GM21367 (cell line): Measurements from ENCODE around the gene PDGFD.

ENCODE experiments used
- ATAC-seq: cut with Tn5 transposase; IDR thresholded peaks from one replicate; pipeline ENCODE4 v1.9.1; 2021; ENCODE audit not compliant: unreplicated experiment

PDGFD gene

DNA sequence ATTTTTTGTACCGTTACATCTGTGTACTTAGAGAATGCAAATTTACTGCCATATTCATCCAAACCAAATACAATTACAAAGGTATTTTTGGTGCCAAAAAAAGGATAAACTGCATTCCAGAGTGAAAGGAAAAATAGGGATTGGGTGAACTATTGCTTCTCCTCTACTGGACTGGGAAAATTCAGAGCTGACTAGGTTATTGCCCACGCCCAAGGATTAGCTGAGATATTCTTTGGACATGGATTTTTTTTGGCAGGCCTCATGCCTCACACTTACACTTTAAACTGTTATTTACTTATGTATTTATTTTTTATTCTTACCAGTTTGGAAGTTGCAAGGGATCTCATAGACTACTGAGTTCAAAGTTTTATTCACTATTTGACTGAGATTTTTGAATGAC, 203.8 kb downstream of the PDGFD start:
- no peak for ATAC-seq

DNA sequence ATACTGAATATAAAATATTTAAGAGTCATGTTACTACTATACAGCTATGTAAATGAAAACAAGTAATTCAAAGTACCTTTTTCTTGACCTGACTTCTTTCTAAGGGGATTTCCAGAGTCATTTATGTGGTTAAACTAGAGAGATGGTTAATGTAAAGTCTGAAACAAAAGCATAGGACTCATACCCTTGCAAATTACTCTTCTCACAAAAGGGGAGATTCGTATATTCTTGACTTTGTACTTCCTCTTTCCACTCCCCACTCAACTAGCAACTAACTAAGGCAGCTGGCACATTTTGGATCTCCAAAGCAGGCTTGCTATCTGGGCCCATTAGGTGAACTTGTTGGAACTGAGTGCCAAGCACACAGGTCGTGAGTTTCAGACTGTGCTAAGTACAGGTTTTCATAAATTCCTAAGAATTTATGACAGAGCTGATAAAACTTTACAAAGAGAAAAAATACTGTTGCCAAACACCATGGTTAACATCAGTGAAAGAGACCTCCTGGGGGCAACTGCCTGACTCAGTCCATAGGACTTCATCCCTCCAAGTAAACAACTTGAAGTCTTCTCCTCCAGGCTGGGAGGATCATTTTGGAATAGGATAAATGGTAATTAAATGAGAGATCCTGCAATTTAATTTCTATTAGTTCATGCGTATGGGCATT, 204.5 kb downstream of the PDGFD start:
- ATAC-seq: peak; percentile 95

DNA sequence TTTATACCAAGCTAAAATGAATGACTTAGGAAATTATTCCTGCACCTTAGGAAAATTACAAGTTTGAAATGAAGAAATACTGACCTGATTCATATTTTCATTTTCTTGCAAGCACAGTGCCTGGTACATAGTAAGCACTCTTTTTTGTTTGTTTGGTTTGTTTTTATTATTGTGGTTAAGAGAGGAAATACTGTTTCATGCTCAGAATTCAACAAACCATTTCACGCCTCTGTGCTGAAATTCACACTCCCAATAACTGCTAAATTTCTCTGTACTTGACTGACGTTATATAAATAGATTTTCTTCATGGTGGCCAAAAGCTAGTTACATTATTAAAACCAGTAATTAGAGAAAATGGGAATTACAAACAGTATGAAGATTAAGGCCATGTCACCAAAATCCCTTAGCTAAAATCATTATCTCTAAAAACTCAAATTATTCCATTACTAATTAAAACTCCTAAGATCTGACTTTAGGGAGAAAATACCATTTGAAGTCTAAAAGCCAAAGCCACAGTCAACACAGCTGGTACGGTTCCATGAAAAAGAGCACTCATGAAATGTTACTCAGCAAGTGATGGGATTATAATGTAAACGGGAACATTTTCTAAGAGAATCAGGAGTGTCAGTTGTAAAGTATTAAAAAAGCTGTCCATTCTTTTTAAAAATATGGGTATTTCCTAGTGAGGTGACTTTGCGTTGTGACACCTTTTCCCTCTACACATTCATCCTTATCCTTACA, 205.3 kb downstream of the PDGFD start:
- ATAC-seq: peak; percentile 44

DNA sequence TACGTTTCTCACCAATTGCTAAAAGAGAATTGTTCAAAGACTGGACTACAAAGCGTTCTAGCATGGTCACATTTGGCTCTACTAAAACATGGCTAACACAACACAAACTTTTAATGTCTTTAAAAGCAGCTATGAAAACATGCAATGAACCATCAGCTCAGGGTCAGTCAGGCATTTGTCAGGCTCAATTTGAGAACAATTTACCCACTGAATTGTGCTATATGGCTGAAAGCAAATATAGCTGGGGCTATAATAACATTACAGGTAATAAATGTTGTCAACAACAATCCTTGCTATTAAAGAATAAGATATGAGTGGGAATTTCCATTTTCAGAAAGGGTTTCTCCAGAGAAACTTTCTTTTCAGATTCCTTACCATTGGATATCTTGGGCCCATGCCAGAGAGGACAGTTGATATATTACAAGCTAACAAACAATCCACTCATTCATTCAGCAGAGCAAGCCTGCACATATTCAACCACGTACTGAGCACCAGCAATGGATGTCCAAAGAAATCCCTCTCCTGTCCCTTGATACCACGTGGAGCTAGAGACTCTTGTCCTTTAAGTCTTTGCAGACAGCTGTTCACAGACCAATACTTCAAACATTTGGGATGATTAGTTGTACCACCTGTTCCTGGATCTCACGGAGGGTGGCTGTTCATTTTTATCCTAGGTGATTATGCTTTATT, 210.0 kb downstream of the PDGFD start:
- ATAC-seq: no peak

DNA sequence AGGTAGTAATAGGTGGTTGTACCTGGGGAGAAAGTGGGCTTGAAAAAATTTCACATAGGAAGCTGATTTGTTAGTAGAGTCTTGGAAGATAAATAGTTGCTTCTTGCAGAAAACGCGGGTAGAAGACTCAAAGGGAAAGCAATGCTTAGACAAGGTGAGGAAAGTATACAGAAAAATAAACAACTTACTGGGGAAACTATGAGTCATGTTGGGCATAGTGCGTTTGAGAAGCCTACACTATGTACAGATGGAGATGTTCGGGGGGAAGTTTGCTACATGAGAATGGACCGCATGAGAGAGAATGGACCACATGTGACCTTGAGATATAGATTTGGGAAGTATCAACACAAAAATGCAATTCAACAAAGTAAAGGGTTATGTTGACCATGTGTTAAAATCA, 214.2 kb downstream of the PDGFD start:
- no peak for ATAC-seq

DNA sequence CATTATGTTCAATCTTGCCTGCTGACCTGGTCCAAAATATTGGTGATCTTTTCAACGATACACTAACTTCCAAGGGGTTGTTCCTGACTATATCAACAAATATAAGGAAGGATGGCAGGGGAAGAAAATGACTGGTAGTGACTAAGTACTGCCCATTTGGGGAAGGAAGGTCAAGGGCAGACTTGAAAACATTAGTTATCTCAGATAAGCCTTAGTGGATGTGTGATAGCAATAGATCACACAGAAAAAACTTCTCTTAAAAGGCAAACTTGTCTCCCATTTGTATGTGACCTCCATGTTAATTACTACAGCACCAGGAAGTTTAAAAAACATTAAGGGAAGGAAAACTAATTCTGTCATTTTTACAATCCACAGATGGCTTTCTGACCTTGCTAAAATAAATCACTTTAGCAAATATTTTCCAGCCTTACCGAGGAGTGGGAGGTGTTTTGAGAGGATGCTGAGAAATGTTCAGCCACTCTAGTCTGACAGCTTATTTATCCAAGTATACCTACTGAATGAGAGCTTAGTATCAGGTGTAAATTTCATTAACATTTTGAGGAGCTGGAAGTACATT, 215.7 kb downstream of the PDGFD start:
- no peak for ATAC-seq

DNA sequence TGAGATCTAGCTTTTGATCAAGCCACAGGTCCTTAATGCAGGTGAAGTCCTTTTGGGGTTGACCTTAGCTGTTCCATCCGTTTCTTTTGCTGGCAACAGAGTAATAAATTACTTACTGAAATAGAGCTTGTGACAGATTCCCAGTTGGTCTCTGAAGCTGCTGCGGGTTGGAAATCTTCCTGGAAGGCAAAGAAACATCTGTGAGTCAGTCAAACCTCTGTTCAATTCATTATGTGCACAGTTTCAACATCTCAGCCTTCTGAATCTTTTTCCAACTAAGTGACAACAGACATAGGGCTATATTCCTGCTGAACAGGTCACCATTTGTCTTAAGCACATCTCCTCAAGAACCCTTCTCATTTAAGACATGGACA, 216.4 kb downstream of the PDGFD start:
- ATAC-seq: no peak

DNA sequence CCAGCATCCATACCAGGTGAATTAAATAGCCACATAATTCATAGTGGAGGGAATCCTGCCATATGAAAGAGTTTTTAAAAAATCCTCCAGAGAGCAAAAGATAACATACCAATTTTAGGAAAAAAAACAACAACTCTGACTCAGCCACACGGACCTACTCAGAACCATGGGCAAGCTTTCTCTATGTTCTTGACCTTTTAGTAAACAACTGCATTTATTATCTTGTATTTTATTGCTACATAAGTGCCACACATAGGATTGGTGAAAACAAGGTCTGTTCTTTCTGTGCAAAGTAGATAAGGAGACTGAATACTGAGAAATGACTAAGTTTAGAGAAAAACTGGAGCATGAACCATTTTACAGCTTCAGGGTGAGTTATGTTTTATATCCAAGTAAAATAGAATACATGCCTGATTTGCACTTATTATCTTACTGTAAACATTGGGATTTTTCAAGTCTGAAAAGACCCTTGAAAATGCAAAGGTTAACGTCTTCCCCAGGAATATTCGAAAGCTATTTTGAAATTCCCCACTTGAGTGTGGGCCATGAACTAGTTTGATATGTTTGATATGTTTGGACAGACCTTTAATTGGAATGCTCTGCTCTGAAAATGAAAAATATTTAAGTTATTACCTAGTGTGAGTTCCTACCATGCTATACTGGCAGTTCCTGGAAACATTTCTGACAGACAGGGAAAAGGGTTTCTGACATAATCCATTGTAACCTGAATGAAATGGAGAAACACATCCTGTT, 217.0 kb downstream of the PDGFD start:
- ATAC-seq: no peak

DNA sequence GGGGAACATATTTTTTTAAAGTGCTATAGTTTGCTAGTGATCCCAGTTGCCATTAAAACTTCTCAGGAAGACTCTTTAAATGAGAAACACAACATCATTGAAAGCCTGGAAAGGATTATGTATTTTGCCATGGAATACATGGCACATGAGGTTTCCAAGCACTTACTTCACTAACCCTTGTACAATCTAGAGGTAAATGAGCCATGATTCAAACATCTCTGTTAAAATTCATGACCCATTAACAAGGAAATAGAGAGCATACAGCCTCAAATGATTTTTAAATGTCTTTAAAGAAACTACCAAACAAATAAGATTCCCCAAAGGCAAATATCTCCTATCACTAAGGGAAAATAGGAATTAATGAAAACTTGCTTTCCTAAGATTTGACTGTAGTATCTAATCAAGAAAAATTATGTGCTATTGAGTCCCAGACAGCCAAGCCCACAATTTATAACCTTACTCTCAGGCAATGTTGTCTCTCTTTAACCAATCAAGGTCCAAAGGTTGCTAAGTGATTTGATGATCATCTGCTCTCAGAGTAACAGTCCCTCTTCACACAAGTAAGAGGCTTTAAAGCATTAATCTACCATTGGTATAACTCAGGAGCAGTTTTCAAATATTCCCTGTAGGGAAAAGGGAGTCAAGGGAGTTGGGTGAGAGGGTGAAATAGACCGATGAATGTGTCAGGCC, 219.6 kb downstream of the PDGFD start:
- no peak for ATAC-seq

DNA sequence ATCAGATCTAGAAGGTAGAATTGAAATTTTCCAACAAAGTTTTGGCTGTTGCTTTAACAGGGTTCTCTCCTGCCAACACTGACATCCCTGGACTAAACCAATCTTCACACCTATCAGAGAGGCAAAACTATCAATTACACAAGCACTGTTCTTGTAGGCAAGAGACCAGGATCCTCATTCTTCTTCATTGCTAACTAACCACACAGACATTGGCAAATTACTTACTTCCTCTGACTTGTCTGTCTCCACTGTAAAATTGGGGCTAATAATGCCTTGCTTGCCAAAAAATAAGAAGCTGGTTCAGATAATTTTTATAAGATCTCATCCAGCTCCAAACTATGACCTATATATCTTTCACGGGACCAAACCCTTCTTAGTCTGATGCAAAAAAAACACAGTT, 221.3 kb downstream of the PDGFD start:
- ATAC-seq: no peak

DNA sequence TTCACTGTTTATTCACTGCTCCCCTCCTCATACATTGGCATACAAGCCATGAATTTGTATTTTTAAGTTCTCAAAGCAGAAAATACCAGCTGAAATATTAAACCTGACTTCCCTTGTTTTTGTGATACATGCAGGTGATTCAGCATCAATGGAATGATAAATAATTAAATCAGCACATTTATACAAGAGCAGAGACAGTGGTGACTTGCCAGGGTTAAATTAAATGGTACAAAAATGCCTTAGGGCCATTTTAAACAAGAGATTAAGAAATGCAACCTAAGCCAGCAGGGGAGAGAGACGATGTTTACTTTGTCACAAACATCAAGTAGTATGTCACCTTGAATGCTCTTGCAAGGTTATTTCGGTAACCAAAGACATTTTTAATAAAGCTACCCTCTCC, 223.4 kb downstream of the PDGFD start:
- ATAC-seq: no peak

DNA sequence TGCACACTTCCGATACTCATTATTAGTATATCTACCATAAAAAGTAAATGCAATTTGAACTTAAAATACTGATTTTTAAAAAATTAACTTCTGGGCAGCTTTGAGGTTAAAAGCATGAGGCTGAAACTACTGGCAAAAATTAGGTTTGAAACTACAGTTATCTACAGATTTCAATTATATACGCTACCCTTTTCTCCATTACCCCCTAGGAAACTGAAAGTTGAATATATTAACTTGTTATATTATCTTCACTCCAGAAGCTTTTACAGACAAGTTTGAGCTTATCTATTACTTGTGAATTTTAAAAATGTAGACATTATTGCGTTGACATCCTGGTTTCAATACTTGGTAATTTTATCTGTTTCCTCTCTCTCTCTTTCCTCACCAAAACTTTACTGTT, 224.3 kb downstream of the PDGFD start:
- no peak for ATAC-seq

DNA sequence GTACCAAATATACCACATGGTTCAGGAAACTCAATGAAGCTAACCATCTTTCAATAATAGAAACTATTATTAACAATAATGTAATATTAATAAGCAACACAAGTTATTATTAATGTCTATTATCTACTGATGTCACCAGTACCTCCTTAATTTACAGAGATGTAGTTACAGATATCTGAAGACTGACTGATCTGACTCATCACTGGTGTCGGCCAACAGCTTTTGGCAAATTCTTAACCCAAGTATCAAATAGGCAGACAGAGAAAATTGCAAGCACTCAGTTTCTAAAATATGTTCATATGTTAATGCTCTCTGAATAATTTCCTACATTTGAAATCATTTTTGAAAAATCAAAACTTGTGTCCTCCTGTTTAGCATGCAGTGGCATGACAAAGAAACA, 227.9 kb downstream of the PDGFD start:
- no peak for ATAC-seq

DNA sequence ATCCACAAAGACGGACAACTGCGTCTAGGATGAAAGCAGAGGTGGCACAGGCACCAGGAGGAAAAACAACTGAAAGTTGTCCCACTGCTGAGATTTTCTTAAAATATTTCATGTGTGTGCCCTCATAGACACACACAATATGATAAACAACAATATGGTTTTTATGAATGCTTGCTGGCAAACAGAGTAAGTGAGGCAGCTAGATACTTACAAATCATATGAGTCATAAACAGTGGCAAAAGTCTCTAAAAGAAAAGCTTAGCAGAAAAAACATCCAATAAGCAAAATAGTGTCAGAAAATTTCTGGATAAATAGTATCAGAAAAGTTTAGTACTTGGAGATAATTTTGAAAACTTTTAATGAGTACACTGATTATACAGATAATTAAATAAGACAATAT, 228.7 kb downstream of the PDGFD start:
- ATAC-seq: no peak

DNA sequence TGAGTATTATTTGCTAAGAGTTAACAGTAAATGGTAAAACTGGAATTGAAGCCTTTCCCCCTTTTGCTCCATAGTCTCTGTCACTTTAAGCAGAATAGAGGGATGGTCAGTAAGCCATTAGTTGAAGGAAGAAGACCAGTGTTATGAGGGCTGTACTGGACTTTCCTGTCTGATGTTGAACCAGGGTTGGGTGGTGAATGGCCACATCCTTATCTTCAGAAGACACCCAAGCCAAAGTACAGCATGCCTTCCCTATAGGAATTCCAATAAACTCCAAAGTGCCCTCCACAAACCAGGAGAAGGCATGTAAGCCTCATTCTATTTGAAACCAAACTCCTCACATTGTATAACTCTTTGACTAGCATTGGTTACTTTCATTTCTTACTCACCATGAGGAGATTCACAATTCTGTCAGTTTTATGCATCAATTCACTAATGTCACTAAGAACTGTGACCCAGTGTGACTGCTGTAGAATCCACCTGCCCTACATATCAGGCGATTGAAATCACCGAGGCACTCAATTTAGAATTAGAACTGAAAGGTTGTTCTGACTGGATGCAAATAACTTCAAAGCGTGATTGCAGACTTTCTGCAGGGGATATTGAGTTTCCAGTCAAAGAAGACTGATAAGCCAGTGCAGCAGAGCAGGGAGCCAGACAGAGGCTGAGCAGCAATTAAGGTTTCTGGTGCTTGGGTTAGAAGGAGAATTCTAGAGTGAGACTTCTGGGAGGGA, 234.6 kb downstream of the PDGFD start:
- peak; percentile 95 for ATAC-seq

DNA sequence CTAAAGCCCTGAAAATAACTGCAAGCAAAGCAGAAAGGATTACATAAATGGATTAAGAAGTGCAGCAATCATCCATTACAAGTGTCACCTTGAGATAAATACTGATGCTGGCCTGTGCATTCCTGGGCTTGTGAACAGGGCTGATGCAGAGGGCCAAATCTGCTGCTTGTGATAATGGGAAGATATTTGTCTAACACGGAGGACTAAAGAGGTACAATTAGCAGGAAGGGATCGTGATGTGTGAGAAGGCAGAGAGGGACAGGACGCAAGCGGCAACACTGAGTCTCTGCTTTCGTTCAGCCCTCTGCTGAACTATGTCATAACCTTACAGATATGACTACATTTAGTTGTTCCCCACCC, 235.2 kb downstream of the PDGFD start:
- no peak for ATAC-seq

DNA sequence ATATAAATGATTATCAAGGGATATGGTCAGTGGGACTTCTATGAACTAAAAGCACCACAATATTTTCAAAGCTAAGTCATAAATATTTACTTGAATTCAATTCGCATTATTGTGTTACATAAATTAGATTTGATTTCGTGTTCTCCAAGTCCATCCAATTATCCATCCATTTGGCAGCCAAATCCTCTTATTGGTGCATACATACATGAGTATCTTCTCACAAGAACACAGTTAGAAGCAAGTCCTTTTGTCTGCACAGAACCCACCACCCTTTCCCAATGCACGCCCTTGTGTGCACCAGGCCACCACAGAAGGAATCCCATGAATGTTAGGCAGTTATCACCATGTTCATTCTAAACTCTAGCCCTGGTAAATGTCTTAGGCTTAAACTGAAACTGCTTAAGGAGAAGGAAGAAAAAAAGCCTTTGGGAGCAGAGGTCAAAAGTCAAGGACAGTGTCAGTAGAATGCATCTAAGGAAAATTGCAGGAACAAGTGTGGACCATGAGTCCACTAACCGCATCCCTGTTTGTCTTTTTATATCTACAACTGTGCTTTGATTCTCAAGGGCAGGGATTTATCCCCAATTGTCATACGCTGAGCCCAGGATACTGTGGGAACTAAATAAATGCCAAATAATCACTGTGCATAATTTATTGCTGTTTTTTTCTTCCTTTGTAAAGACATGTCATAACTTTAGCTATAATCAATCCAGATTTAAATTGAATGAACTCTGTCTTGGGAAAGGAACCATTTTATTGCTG, 235.7 kb downstream of the PDGFD start:
- ATAC-seq: no peak

DNA sequence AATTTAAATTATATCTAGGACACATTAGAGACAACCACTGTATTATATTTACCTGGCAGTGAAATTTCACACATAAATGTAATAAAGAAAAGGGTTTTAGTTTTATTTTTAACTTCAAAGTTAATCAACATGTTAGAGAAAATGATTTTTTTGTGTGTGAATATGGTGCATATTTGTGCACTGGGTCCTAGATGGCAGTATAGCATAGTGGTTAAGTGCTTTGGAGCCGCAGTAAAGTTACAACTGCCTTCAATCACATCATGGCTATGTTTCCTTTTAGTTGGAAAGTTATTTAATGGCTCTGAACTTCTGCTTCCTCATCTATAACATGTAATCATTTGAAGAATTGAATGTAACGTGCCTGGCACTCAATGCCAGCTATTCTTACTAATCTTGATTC, 236.4 kb downstream of the PDGFD start:
- ATAC-seq: no peak

DNA sequence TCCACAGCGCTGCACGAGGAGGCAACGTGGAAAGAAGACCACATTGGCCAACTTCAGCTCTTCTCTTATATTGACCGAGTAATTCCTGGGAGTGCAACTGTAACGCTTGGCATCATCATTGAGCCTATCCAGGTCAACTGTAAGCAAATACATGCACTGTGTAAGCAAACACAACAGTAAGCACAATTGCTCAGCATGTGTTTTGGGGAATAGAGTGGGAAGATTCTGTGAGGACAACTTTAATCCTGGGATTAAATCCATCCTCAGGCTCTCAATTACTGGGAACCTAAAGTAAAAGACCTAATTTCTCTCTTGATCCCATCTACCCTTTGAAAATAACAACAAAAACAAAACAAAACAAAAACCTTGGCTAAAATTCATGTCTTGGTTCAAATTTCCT, 237.0 kb downstream of the PDGFD start:
- ATAC-seq: no peak
